HG02798 (cell line): ENCODE data around the gene PDE8A.
"Not testable (repeated sequence)": the region's sequence is repeated elsewhere in the genome, so short reads cannot be mapped to it uniquely, and the experiment has no call there.

Experiments
- ATAC-seq: cut with Tn5 transposase; IDR thresholded peaks from one replicate; pipeline ENCODE4 v1.9.1; 2021; ENCODE audit warnings: mild to moderate bottlenecking; ENCODE audit not compliant: unreplicated experiment, poor library complexity

Gene PDE8A

DNA sequence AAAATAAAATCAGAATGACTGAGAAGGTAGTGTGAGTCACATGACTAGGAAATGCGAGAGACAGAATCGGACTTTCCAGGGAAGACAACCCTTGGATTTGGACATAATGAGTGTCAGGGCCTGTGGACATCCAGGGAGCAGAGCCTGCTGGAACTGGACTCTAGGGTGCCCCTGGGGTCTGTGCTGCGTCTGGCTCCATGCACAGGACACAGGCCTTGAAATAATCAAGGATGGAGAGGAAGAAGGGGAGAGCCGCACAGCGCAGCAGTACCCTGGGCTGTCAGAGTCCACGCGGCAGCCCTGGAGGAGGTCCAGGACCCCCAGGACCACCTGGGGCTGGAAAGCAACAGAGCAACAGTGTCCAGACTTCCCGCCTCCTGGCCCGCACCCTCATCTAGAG, 173.7 kb downstream of the PDE8A start:
- ATAC-seq = no peak

DNA sequence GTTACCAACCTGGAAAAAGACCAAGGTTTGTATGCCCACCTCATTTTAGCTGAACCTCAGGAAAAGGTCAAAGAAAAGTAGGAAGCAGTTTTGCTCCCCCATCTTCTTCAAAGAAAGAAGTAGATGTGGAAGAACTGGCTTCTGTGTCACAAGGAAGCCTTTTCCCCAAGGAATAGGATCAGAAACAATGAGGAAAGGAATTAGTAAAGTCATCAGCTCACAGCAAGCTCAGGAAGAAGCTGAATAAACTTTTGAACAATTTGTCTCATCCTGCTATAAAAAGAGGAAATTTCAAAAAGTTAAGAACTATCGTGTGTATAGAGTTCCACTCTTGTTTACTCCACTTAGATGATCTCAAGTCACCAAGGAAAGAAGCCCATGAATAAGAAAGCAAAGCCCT, 174.2 kb downstream of the PDE8A start:
- no peak for ATAC-seq

DNA sequence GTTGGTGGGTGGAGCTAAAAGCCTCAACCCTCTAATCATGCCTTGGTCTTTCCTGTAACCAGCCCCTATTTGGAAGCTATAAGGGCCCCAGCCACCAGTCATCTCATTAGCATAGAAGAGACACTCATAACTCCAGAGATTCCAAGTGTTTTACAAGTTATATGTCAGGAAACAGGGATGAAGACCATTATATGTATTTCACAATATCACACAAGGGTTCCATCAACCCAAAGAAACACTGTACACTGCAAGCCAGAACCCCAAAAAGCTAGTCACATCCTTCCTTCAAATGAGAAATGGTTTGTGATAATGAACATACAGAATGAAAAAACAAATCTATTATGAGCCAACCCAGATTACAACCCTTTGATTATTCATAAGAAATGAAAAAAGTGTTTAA, 175.7 kb downstream of the PDE8A start:
- ATAC-seq = no peak

DNA sequence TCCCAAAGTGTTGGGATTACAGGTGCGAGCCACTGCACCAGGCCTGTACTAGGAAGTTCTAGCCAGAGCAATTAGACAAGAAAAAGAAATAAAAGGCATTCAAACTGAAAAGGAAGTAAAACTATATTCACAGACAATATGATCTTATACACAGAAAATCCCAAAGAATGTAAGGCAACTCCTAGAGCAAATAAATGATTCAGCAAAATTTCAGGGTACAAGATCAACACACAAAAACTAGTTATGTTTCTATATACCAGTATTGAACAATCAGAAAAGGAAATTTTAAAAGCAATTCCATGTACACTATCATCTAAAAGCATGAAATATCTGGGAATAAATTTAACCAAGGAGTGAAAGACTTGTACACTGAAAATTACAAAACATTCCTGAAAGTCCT, 180.6 kb downstream of the PDE8A start:
- ATAC-seq = no peak

DNA sequence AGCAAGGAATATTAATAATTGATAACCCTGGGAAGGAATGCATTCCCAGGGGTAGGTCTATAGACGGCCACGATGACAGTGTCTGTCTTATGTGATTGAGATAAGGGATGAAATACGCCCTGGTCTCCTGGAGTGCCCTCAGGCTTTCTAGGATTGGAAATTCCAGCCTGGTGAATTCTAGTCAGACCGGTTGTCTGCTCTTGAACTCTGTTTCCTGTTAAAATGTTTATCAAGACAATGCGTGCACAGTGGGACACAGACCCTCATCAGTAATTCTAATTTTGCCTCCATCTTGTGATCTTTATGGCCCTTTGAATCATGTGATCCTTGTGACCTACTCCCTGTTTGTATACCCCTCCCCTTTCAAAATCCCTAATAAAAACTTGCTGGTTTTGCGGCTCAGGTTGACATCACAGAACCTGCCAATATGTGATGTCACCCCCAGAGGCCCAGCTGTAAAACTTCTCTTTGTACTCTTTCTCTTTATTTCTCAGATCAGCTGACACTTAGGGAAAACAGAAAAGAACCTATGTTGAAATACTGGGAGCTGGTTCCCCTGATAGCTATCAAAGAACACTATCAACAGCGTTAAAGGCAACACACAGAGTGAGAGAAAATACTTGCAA, 183.3 kb downstream of the PDE8A start:
- ATAC-seq = no peak

- ATAC-seq = no peak
Measured at GRCh38 chr15:85167568-85167967, 185.9 kb downstream of the PDE8A start.

GRCh38 chr15:85168642-85169173, 187.1 kb downstream of the PDE8A start:
- no peak for ATAC-seq

DNA sequence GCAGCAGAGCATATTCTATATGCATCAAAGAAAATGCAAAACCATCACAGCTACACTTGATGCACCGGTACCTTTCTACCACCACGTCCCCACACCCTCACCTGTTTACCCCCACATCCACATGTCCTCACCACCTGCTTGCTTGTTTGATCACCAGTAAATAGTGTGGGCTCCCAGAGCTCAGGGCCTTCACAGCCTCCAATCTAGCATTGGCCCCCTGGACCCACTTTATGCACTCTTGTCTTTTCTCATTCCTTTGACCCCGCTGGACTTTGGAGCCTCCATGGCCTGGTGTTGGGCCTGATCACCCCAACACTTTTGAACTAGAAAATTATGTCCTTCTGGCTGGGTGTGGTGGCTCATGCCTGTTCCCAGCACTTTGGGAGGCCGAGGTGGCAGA, 190.1 kb downstream of the PDE8A start:
- ATAC-seq = no peak

GRCh38 chr15:85172846-85173490, 191.3 kb downstream of the PDE8A start:
- no peak for ATAC-seq

- ATAC-seq = not testable (repeated sequence)
Measured at GRCh38 chr15:85173630-85174029, 192.0 kb downstream of the PDE8A start.

- ATAC-seq = no peak
Measured at GRCh38 chr15:85174521-85174920, 192.9 kb downstream of the PDE8A start.

DNA sequence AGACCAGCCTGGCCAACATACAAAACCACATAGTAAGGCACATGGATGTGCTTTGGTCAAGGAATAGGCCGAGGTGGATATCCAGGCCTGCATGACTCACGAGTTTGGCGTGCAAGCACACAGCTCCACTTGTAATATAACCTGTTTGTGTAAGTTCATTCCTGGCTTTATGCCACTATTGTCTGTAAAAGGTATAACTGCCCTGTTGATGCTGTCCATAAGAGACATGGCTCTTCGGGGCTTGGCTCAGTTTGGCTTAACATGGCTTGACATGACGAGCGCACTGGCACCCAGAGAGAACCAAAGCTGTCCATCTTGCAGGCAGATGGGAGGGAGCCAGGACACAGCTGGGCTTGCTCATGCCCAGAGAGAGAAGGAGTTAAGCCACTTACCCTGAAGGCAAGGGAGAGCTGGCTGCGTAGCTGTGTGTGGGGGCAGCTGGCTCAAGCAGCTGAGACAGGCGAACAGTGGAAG, 195.4 kb downstream of the PDE8A start:
- ATAC-seq = not testable (repeated sequence)

GRCh38 chr15:85178308-85178707, 196.7 kb downstream of the PDE8A start:
- ATAC-seq = no peak

GRCh38 chr15:85179700-85180099, 198.0 kb downstream of the PDE8A start:
- ATAC-seq = no peak

GRCh38 chr15:85185350-85185749, 203.7 kb downstream of the PDE8A start:
- ATAC-seq = not testable (repeated sequence)

DNA sequence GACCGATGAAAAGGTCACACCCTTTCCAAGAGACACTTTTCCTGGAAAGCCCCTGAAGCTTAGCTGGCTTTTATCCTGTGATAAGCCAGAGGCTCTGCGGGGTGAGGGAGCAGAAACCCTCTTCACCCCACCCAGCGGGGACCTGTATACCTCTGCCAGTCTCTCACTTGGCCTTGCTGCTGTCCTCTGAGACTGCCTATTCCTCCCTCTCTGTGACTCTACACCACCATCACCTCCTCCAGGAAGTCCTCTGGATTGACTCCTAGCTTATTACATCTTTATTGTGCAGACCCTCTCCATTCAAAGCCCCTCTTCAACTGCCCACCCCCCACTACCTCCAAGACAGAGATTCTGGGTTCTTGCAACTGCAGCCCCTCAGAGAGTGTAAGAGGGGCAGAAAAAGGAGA, 206.5 kb downstream of the PDE8A start:
- ATAC-seq = not testable (repeated sequence)
